GM19463 (cell line): ENCODE results near the gene LGALS8.
"Not testable (repeated sequence)": the region's sequence is repeated elsewhere in the genome, so short reads cannot be mapped to it uniquely, and the experiment has no call there.

ENCODE experiments used
- ATAC-seq: cut with Tn5 transposase; IDR thresholded peaks from one replicate; pipeline ENCODE4 v1.9.1; 2021; ENCODE audit warnings: mild to moderate bottlenecking, moderate library complexity; ENCODE audit not compliant: unreplicated experiment

The LGALS8 gene

GRCh38 chr1:236523704-236524141 is at the start of gene LGALS8:
TSS of gene LGALS8 (plus strand) at chr1:236523982. CDS start at chr1:236526071, 2,089 bp downstream.
- peak; percentile 69 for ATAC-seq

- ATAC-seq, result no peak
Measured at GRCh38 chr1:236476019-236476418, 47.8 kb upstream of the LGALS8 start.

GRCh38 chr1:236480758-236481436 is 42.9 kb upstream of the LGALS8 start:
- no peak for ATAC-seq

- no peak for ATAC-seq
Measured at GRCh38 chr1:236484310-236484971, 39.3 kb upstream of the LGALS8 start.

- ATAC-seq, result no peak
Measured at GRCh38 chr1:236486356-236487002, 37.3 kb upstream of the LGALS8 start.

- not testable (repeated sequence) for ATAC-seq
Measured at GRCh38 chr1:236489161-236489560, 34.6 kb upstream of the LGALS8 start.

- ATAC-seq, result peak; percentile 61
Measured at GRCh38 chr1:236489710-236490377, 33.9 kb upstream of the LGALS8 start.

- ATAC-seq, result no peak
Measured at GRCh38 chr1:236491469-236492136, 32.2 kb upstream of the LGALS8 start.

- ATAC-seq, result no peak
Measured at GRCh38 chr1:236492378-236492777, 31.4 kb upstream of the LGALS8 start.

GRCh38 chr1:236494082-236494481 is 29.7 kb upstream of the LGALS8 start:
- ATAC-seq, result no peak

- ATAC-seq, result no peak
Measured at GRCh38 chr1:236494586-236495466, 29.0 kb upstream of the LGALS8 start.

GRCh38 chr1:236495467-236496112 is 28.2 kb upstream of the LGALS8 start:
- no peak for ATAC-seq

GRCh38 chr1:236497908-236498307 is 25.9 kb upstream of the LGALS8 start:
- no peak for ATAC-seq

GRCh38 chr1:236501093-236501492 is 22.7 kb upstream of the LGALS8 start:
- ATAC-seq, result no peak

- no peak for ATAC-seq
Measured at GRCh38 chr1:236502579-236502971, 21.2 kb upstream of the LGALS8 start.

GRCh38 chr1:236502972-236503639 is 20.7 kb upstream of the LGALS8 start:
- ATAC-seq, result peak; percentile 56

GRCh38 chr1:236504338-236504737 is 19.4 kb upstream of the LGALS8 start:
- ATAC-seq, result not testable (repeated sequence)

GRCh38 chr1:236507022-236507700 is 16.6 kb upstream of the LGALS8 start:
- ATAC-seq, result no peak
